GM19193 (cell line): Measurements from ENCODE around the gene UMPS.

Experiments
- POLR2A ChIP-seq: IDR thresholded peaks from 4 replicates; pipeline ENCODE4 v1.6.1; 2011; ENCODE audit not compliant: insufficient read depth, insufficient read length; ENCODE audit errors: extremely low read depth

The UMPS gene

GRCh38 chr3:124730129-124730940 is at the start of gene UMPS:
Gene UMPS, plus strand, starts transcription at chr3:124730452. Its CDS starts 20 bp downstream, at chr3:124730472.
- peak; percentile 94 for TF ChIP-seq POLR2A

GRCh38 chr3:124680521-124680920 is 49.7 kb upstream of the UMPS start:
- no peak for TF ChIP-seq POLR2A

- no peak for TF ChIP-seq POLR2A
Observed at GRCh38 chr3:124682263-124682662, 48.0 kb upstream of the UMPS start.

- TF ChIP-seq POLR2A, result no peak
Observed at GRCh38 chr3:124684459-124684858, 45.8 kb upstream of the UMPS start.

GRCh38 chr3:124685067-124685466 is 45.2 kb upstream of the UMPS start:
- TF ChIP-seq POLR2A, result no peak

- TF ChIP-seq POLR2A, result no peak
Observed at GRCh38 chr3:124685481-124685880, 44.8 kb upstream of the UMPS start.

GRCh38 chr3:124686028-124686670 is 44.1 kb upstream of the UMPS start:
- TF ChIP-seq POLR2A, result no peak

GRCh38 chr3:124688581-124689454 is 41.4 kb upstream of the UMPS start:
- TF ChIP-seq POLR2A, result no peak

- no peak for TF ChIP-seq POLR2A
Observed at GRCh38 chr3:124691599-124691998, 38.7 kb upstream of the UMPS start.

GRCh38 chr3:124694486-124694885 is 35.8 kb upstream of the UMPS start:
- no peak for TF ChIP-seq POLR2A

- no peak for TF ChIP-seq POLR2A
Observed at GRCh38 chr3:124695369-124695768, 34.9 kb upstream of the UMPS start.

GRCh38 chr3:124696006-124696405 is 34.2 kb upstream of the UMPS start:
- TF ChIP-seq POLR2A, result no peak

GRCh38 chr3:124697302-124697701 is 33.0 kb upstream of the UMPS start:
- no peak for TF ChIP-seq POLR2A

- TF ChIP-seq POLR2A, result no peak
Observed at GRCh38 chr3:124698030-124698770, 32.1 kb upstream of the UMPS start.
